OCI-LY3 (cell line): Measurements from ENCODE around the gene ARHGAP12.

Experiments
- H2AFZ ChIP-seq: fragments of 200-600, 300-600 bp; shearing (Covaris generic); 2 replicates; pipeline ENCODE4 v1.6.0; 2014; ENCODE audit warnings: antibody characterized with exemption, low read depth, low read length
- H3K27ac ChIP-seq: fragments of 200-600, 300-600 bp; sonication (generic); 2 replicates; pipeline ENCODE4 v1.5.1; 2014; ENCODE audit warnings: mild to moderate bottlenecking, low read length, moderate library complexity, mixed read lengths
- H3K27me3 ChIP-seq: fragments of 200-600, 300-600 bp; sonication (generic); 2 replicates; pipeline ENCODE4 v1.6.1; 2014; ENCODE audit warnings: low read depth, low read length, mixed read lengths
- H3K36me3 ChIP-seq: fragments of 200-600, 300-600 bp; sonication (generic); replicated peaks from 2 replicates; pipeline ENCODE3; 2014; ENCODE audit warnings: low read depth, low read length, mixed read lengths
- H3K4me1 ChIP-seq: fragments of 300-600, 200-600 bp; sonication (generic); 2 replicates; pipeline ENCODE4 v1.6.1; 2014; ENCODE audit warnings: low read length, mixed read lengths
- H3K4me2 ChIP-seq: fragments of 200-600, 300-600 bp; sonication (generic); 2 replicates; pipeline ENCODE4 v1.6.1; 2014; ENCODE audit warnings: low read length, mixed read lengths
- H3K4me3 ChIP-seq: fragments of 300-600, 200-600 bp; sonication (generic); 2 replicates; pipeline ENCODE4 v1.5.1; 2014; ENCODE audit warnings: antibody characterized with exemption, mild to moderate bottlenecking, low read length, moderate library complexity
- H3K79me2 ChIP-seq: fragments of 300-600, 200-600 bp; shearing (Covaris generic); 2 replicates; pipeline ENCODE4 v1.6.1; 2014; ENCODE audit warnings: mild to moderate bottlenecking, low read length, mixed read lengths
- H3K9ac ChIP-seq: fragments of 300-600, 200-600 bp; shearing (Covaris generic); 2 replicates; pipeline ENCODE4 v1.6.0; 2014; ENCODE audit warnings: mild to moderate bottlenecking, low read length, moderate library complexity
- H3K9me3 ChIP-seq: fragments of 200-600, 300-600 bp; shearing (Covaris generic); 2 replicates; pipeline ENCODE4 v1.6.1; 2014; ENCODE audit warnings: low read length, mixed read lengths; ENCODE audit not compliant: insufficient read depth
- H4K20me1 ChIP-seq: fragments of 200-600, 300-600 bp; sonication (generic); 2 replicates; pipeline ENCODE4 v1.6.1; 2016; ENCODE audit warnings: low read length, mixed read lengths; ENCODE audit not compliant: insufficient read depth
- CTCF ChIP-seq: fragments of 200-600, 300-600 bp; sonication (generic); IDR thresholded peaks from 2 replicates; pipeline ENCODE4 v1.5.1; 2014; ENCODE audit warnings: antibody characterized with exemption, low read length, low read depth
- EZH2phosphoT487 ChIP-seq: fragments of 200-600 bp; shearing (Covaris generic); IDR thresholded peaks from 2 replicates; pipeline ENCODE4 v1.6.1; 2018; ENCODE audit warnings: antibody characterized with exemption, mixed run types, low read depth

ARHGAP12 gene

DNA sequence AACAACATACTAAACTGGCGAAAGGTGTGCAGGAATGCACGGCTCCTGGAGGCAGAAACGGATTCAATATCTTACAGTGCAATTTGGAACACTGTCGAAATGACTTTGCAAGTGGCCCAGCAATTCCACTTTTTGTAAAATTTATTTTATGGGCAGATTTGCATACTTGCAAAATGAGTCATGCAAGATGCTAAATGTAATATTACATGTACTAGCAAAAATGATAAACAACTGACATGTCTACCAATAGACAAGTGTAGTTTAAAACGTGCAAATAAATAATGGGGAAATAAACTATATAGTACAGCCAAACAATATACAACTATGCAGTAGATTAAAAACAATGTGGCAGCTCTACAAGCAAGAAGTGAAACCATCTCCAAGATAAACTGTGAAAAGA, 97.7 kb downstream of the ARHGAP12 start:
- no peak for TF ChIP-seq CTCF
- TF ChIP-seq EZH2phosphoT487, result no peak
- no peaks in the 10 kb centered on the region; the same call in 1 of the 2 replicates for H3K4me1 ChIP-seq
- H3K4me3 ChIP-seq, result no peak overlapping the region
- no peaks in the 10 kb centered on the region for H3K27me3 ChIP-seq
- H4K20me1 ChIP-seq, result no peaks in the 10 kb centered on the region
- H3K36me3 ChIP-seq, result no peaks in the 10 kb centered on the region
- H3K79me2 ChIP-seq, result no peaks in the 10 kb centered on the region
- no peaks in the 10 kb centered on the region for H3K9me3 ChIP-seq
- no peak overlapping the region for H3K9ac ChIP-seq
- no peak overlapping the region for H3K4me2 ChIP-seq
- no peak overlapping the region for H2AFZ ChIP-seq
- H3K27ac ChIP-seq, result no peak overlapping the region

DNA sequence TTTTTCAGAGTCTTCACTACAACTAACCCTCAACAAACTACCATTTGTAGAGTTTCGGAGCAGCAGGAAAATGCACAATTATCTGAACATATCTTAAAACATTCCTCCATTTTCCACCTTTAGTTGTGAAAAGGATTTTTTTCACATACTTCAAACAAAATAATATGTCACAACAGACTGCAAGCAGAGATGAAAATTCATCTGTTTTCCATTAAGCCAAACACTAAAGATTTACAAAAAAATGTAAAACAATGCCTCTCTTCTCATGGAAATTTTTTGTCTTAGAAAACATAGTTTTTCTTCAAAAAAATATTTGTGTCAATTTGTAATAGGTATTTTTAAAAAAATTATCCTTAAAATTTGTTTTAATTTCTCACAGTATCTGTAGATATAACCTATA, 98.9 kb downstream of the ARHGAP12 start:
- H3K4me1 ChIP-seq, result no peaks in the 10 kb centered on the region; the same call in 1 of the 2 replicates
- H3K27ac ChIP-seq, result no peak overlapping the region

DNA sequence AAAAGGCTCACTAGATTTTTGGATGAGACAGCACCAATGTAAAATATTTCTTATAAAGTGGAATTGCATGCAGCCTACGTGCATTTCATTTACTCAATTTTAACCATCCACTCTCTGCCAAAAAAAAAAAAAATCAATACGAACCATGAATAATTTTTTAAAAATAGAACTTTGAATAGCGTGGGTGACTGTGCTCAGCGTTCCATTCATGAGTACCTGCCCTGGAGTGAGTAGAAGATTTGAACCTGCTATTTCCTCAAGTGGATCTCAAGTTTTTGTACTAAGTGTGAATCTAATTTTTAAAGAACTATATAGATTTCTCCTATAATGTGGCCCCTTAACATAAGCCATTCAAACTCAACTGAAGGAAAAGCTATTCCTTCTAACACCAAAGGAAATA, 105.3 kb downstream of the ARHGAP12 start:
- Histone ChIP-seq H4K20me1 (no peaks in the 10 kb centered on the region), H3K79me2 (no peaks in the 10 kb centered on the region), H3K4me2 (no peak overlapping the region), H3K4me1 (no peaks in the 10 kb centered on the region), H3K27me3 (no peaks in the 10 kb centered on the region), H3K4me3 (no peak overlapping the region), H2AFZ (no peak overlapping the region), H3K9ac (no peak overlapping the region), H3K36me3 (no peaks in the 10 kb centered on the region), H3K27ac (no peak overlapping the region), H3K9me3 (no peaks in the 10 kb centered on the region)
- TF ChIP-seq CTCF, result no peak
- TF ChIP-seq EZH2phosphoT487, result no peak

More for the DNA sequence above, 98.9 kb downstream of the ARHGAP12 start:
- no peak overlapping the region for H3K4me2 ChIP-seq
- no peaks in the 10 kb centered on the region for H3K36me3 ChIP-seq
- H3K9me3 ChIP-seq, result no peaks in the 10 kb centered on the region
- no peaks in the 10 kb centered on the region for H4K20me1 ChIP-seq
- H3K27me3 ChIP-seq, result no peaks in the 10 kb centered on the region
- no peak for TF ChIP-seq CTCF
- no peak for TF ChIP-seq EZH2phosphoT487
- no peak overlapping the region for H3K4me3 ChIP-seq
- H3K9ac ChIP-seq, result no peak overlapping the region
- no peak overlapping the region for H2AFZ ChIP-seq
- no peaks in the 10 kb centered on the region for H3K79me2 ChIP-seq

DNA sequence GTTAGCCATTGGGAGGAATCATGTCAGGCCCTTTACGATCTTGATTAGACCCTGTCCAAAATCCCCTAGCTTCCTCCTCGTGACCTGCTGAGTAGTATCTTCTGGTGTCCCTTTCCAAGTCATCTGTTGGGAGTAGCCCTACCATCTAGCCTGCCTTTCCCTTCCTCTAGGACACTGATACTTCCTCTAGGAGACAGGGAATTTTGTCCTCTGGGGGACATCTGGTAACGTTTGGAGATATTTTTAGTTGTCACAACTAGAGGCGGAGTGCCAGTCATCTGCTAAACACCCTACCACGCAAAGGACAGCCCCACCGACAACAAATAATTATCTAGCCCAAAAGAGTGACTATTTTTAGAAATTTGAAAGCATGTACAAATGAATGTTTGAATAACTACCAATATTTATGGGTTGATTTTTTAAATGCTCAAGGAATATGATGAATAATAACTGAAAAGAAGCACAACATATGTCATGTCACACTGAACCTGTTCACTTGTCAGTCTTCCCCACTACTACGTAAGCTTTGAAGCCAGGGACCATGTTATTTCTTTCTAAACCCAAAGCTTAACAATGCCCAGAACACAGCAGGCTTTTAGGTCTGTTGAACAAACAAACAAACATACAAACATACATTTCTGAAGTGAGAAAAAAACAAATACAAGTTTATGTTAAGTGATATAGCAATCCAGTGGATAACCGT, 105.9 kb downstream of the ARHGAP12 start:
- H3K27ac ChIP-seq, result no peak overlapping the region
- H3K27me3 ChIP-seq, result no peaks in the 10 kb centered on the region
- H3K4me1 ChIP-seq, result no peaks in the 10 kb centered on the region
- no peaks in the 10 kb centered on the region for H3K36me3 ChIP-seq
- no peaks in the 10 kb centered on the region for H3K79me2 ChIP-seq
- H3K4me3 ChIP-seq, result no peak overlapping the region
- TF ChIP-seq CTCF, result no peak
- TF ChIP-seq EZH2phosphoT487, result no peak
- H3K9ac ChIP-seq, result no peak overlapping the region
- no peaks in the 10 kb centered on the region for H4K20me1 ChIP-seq
- H3K9me3 ChIP-seq, result no peaks in the 10 kb centered on the region
- H3K4me2 ChIP-seq, result no peak overlapping the region
- no peak overlapping the region for H2AFZ ChIP-seq
